ENCODE results near the gene AGPAT1.

- TF ChIP-seq, protein P1, sequence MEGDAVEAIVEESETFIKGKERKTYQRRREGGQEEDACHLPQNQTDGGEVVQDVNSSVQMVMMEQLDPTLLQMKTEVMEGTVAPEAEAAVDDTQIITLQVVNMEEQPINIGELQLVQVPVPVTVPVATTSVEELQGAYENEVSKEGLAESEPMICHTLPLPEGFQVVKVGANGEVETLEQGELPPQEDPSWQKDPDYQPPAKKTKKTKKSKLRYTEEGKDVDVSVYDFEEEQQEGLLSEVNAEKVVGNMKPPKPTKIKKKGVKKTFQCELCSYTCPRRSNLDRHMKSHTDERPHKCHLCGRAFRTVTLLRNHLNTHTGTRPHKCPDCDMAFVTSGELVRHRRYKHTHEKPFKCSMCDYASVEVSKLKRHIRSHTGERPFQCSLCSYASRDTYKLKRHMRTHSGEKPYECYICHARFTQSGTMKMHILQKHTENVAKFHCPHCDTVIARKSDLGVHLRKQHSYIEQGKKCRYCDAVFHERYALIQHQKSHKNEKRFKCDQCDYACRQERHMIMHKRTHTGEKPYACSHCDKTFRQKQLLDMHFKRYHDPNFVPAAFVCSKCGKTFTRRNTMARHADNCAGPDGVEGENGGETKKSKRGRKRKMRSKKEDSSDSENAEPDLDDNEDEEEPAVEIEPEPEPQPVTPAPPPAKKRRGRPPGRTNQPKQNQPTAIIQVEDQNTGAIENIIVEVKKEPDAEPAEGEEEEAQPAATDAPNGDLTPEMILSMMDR (conservative IDR thresholded peaks at IDR 0.05; ENCODE audit: low read depth, low read length): 0 out of 2 replicates have a peak, but pooled peaks have one; percentile 9
- TF ChIP-seq EZH2 (IDR thresholded peaks at IDR 0.05; ENCODE audit: borderline replicate concordance, low read depth, low read length, poor library complexity, severe bottlenecking): no peak
Measured at GRCh38 chr6:32168807-32169591, 6.9 kb downstream of the AGPAT1 start.
